Measurements from ENCODE around the gene PLA2G3. TPM values are rescaled to one million over a fixed set of nuclear protein-coding genes. Genes with fewer than 3 reads are reported as not detected.

The PLA2G3 gene
- total and polyA plus RNA-seq, 3 experiments from 2014 or later, result not detected

DNA sequence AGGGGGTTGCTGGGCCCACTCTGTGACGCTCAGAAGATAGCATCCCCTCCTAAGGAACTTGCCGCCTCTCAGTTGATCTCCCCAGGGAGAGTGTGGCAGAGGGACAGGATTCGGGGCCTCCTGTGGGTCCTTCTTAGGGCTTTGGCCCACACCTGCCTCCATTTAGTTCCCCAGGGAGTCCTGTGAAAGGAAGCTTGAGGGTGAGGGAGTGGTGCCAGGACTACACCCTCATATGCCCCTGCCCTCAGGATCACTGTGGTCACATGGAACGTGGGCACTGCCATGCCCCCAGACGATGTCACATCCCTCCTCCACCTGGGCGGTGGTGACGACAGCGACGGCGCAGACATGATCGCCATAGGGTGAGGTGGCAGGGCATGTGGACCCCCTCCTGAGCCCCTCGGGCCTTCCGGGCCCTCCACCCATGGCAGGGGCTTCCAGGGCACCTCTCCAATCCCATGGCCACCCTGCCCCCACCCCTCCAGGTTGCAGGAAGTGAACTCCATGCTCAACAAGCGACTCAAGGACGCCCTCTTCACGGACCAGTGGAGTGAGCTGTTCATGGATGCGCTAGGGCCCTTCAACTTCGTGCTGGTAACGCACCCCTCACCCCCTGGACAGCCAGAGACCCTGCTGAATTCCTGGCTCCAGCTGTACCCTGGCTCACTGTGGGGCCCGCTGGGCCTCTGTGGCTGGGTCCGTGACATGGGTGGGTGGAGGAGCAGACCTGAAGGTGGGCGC lies 14.0 kb downstream of the PLA2G3 start:
- Mint-ChIP-seq H3K27ac (peak overlapping the region in 1 of 8 donors; percentile 74), H3K36me3 (no peaks in the 10 kb centered on the region), H3K4me1 (no peaks in the 10 kb centered on the region), H3K9me3 (no peaks in the 10 kb centered on the region), H3K4me3 (no peak overlapping the region), H3K27me3 (peaks cover 4 to 13% of the 10 kb centered on the region in 2 donors)
- no peak for DNase-seq
- H3K27me3 ChIP-seq (ENCODE audit: insufficient read depth, low read length, poor library complexity, severe bottlenecking), result no peaks in the 10 kb centered on the region
- ChIA-PET CTCF (no interaction called here), POLR2A (no interaction called here)
- H3K4me1 ChIP-seq (ENCODE audit: insufficient read depth, low read length), result no peaks in the 10 kb centered on the region
- H3K27ac ChIP-seq (ENCODE audit: low read depth, low read length), result no peak overlapping the region
- no peaks in the 10 kb centered on the region for H3K36me3 ChIP-seq (ENCODE audit: insufficient read depth, low read length)
- H3K4me3 ChIP-seq (ENCODE audit: low read length), result no peak overlapping the region
- no peaks in the 10 kb centered on the region for H3K9me3 ChIP-seq (ENCODE audit: low read length)

- ChIA-PET CTCF (no interaction called here), POLR2A (no interaction called here)
- Mint-ChIP-seq H3K27me3 (peaks cover 4 to 13% of the 10 kb centered on the region in 2 donors), H3K9me3 (no peaks in the 10 kb centered on the region), H3K36me3 (no peaks in the 10 kb centered on the region), H3K4me3 (no peak overlapping the region), H3K4me1 (no peaks in the 10 kb centered on the region), H3K27ac (peak overlapping the region in 1 of 8 donors; percentile 74)
- Histone ChIP-seq H3K4me1 (ENCODE audit: insufficient read depth, low read length) (no peaks in the 10 kb centered on the region), H3K9me3 (ENCODE audit: low read length) (no peaks in the 10 kb centered on the region), H3K4me3 (ENCODE audit: low read length) (no peak overlapping the region), H3K27me3 (ENCODE audit: insufficient read depth, low read length, poor library complexity, severe bottlenecking) (no peaks in the 10 kb centered on the region), H3K36me3 (ENCODE audit: insufficient read depth, low read length) (no peaks in the 10 kb centered on the region), H3K27ac (ENCODE audit: low read depth, low read length) (no peak overlapping the region)
- no peak for DNase-seq
Measured at GRCh38 chr22:31125521-31126117, 14.7 kb downstream of the PLA2G3 start.

DNA sequence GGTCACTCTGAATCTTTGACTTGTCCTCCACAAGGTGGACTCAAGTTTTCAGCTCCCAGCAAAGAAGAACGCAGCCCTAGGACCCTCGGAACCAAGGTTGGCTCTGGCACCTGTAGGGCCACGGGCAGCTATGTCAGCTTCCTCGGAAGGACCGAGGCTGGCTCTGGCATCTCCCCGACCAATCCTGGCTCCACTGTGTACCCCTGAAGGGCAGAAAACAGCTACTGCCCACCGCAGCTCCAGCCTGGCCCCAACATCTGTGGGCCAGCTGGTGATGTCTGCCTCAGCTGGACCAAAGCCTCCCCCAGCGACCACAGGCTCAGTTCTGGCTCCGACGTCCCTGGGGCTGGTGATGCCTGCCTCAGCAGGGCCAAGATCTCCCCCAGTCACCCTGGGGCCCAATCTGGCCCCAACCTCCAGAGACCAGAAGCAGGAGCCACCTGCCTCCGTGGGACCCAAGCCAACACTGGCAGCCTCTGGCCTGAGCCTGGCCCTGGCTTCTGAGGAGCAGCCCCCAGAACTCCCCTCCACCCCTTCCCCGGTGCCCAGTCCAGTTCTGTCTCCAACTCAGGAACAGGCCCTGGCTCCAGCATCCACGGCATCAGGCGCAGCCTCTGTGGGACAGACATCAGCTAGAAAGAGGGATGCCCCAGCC lies 15.4 kb downstream of the PLA2G3 start:
- Histone ChIP-seq H3K9me3 (ENCODE audit: low read length) (no peaks in the 10 kb centered on the region), H3K36me3 (ENCODE audit: insufficient read depth, low read length) (no peaks in the 10 kb centered on the region), H3K27me3 (ENCODE audit: insufficient read depth, low read length, poor library complexity, severe bottlenecking) (no peaks in the 10 kb centered on the region), H3K27ac (ENCODE audit: low read depth, low read length) (no peak overlapping the region), H3K4me1 (ENCODE audit: insufficient read depth, low read length) (no peaks in the 10 kb centered on the region), H3K4me3 (ENCODE audit: low read length) (no peak overlapping the region)
- ChIA-PET CTCF (no interaction called here), POLR2A (no interaction called here)
- DNase-seq, result no peak
- Mint-ChIP-seq H3K27me3 (peaks cover 4 to 13% of the 10 kb centered on the region in 2 donors), H3K27ac (no peak overlapping the region), H3K36me3 (no peaks in the 10 kb centered on the region), H3K4me1 (no peaks in the 10 kb centered on the region), H3K4me3 (no peak overlapping the region), H3K9me3 (no peaks in the 10 kb centered on the region)

DNA sequence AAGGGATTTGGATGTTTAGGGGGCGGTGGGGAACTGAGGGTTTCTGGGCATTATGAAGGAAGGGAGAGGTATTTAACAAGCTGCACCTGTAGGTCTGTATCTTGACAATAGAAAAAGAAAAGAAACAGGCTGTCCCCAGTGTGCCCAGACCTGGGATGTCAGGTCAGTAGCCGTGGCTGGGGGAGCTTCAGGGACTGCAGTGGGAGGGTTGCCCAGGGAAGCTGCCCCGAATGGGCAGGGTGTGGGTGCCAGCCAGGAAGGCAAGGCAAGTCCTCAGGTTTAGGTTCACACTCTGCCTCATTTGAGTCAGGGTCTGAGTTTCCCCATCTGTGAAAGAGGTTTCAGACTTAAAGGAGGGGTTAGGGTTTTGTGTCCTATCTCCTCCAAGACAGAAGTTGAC lies 16.0 kb downstream of the PLA2G3 start:
- Mint-ChIP-seq H3K4me3 (no peak overlapping the region), H3K9me3 (no peaks in the 10 kb centered on the region), H3K4me1 (no peaks in the 10 kb centered on the region), H3K36me3 (no peaks in the 10 kb centered on the region), H3K27ac (peak overlapping the region in 1 of 8 donors; percentile 37), H3K27me3 (peaks cover 4 to 13% of the 10 kb centered on the region in 2 donors)
- no peak overlapping the region for H3K4me3 ChIP-seq (ENCODE audit: low read length)
- no peaks in the 10 kb centered on the region for H3K36me3 ChIP-seq (ENCODE audit: insufficient read depth, low read length)
- H3K27ac ChIP-seq (ENCODE audit: low read depth, low read length), result no peak overlapping the region
- no peak for DNase-seq
- H3K27me3 ChIP-seq (ENCODE audit: insufficient read depth, low read length, poor library complexity, severe bottlenecking), result no peaks in the 10 kb centered on the region
- ChIA-PET CTCF (no interaction called here), POLR2A (no interaction called here)
- no peaks in the 10 kb centered on the region for H3K9me3 ChIP-seq (ENCODE audit: low read length)
- H3K4me1 ChIP-seq (ENCODE audit: insufficient read depth, low read length), result no peaks in the 10 kb centered on the region

- Mint-ChIP-seq H3K4me1 (no peaks in the 10 kb centered on the region), H3K36me3 (no peaks in the 10 kb centered on the region), H3K27me3 (peaks cover 4 to 10% of the 10 kb centered on the region in 2 donors), H3K4me3 (no peak overlapping the region), H3K9me3 (no peaks in the 10 kb centered on the region), H3K27ac (no peak overlapping the region)
- Histone ChIP-seq H3K36me3 (ENCODE audit: insufficient read depth, low read length) (no peaks in the 10 kb centered on the region), H3K9me3 (ENCODE audit: low read length) (no peaks in the 10 kb centered on the region), H3K27me3 (ENCODE audit: insufficient read depth, low read length, poor library complexity, severe bottlenecking) (no peaks in the 10 kb centered on the region), H3K4me3 (ENCODE audit: low read length) (no peak overlapping the region), H3K27ac (ENCODE audit: low read depth, low read length) (peak overlapping the region; percentile 43), H3K4me1 (ENCODE audit: insufficient read depth, low read length) (no peaks in the 10 kb centered on the region)
- CTCF ChIA-PET, result no interaction called here
- DNase-seq, result no peak
- POLR2A ChIA-PET, result no interaction called here
Measured at GRCh38 chr22:31123292-31123602, 17.1 kb downstream of the PLA2G3 start.

GRCh38 chr22:31122532-31123291 lies 17.6 kb downstream of the PLA2G3 start, which contains the start of gene INPP5J:
TSS of gene INPP5J (plus strand) at chr22:31122966. CDS start at chr22:31123015, 49 bp downstream.
- Mint-ChIP-seq H3K9me3 (no peaks in the 10 kb centered on the region), H3K4me1 (no peaks in the 10 kb centered on the region), H3K36me3 (no peaks in the 10 kb centered on the region), H3K4me3 (no peak within 1 kb of the TSS), H3K27ac (peak within 1 kb of the TSS in 1 of 8 donors; percentile 82), H3K27me3 (peaks cover 4% of the 10 kb centered on the region in 2 donors)
- no peaks in the 10 kb centered on the region for H3K9me3 ChIP-seq (ENCODE audit: low read length)
- H3K27ac ChIP-seq (ENCODE audit: low read depth, low read length), result peak within 1 kb of the TSS; percentile 43
- H3K27me3 ChIP-seq (ENCODE audit: insufficient read depth, low read length, poor library complexity, severe bottlenecking), result no peaks in the 10 kb centered on the region
- POLR2A ChIA-PET, result no interaction called here
- no peak for DNase-seq
- no peaks in the 10 kb centered on the region for H3K36me3 ChIP-seq (ENCODE audit: insufficient read depth, low read length)
- CTCF ChIA-PET, result no interaction called here
- H3K4me3 ChIP-seq (ENCODE audit: low read length), result no peak within 1 kb of the TSS
- no peaks in the 10 kb centered on the region for H3K4me1 ChIP-seq (ENCODE audit: insufficient read depth, low read length)

DNA sequence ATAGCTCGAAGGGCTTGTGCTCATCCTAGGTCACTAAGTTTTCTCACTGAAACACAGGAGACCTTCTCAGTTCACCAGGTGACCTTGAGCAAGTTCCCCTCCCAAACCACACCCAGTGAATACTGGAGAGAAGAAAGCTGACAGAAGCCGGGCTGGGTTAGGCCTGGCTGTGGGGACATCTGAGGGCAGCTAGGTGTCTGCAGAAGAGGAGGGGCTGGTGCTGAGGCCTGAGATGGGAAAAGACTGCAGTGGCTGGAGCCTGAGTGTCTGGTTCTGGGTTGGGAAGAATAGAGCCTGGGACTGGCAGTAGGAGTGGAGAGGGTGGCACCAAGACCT lies 18.1 kb downstream of the PLA2G3 start:
- CTCF ChIA-PET, result no interaction called here

DNA sequence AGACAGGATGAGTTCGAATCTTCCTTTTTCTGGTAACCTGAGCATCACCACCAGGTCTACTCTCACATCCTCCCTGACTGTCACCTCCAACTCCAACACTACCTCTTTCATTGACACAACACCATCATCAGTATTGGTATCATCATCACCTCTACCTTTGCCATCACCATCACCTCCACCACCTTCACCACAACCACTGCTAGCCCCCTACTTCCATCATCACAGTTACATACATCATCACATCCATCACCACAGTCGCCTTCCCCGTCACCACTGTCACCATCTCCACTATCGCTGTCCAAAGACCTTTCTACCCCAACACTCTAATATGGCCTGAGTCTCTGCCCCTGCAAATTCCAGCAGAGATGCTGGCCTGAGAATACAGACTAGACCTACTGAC lies 18.9 kb downstream of the PLA2G3 start:
- H3K4me1 Mint-ChIP-seq, result no peaks in the 10 kb centered on the region
- no peak overlapping the region for H3K27ac Mint-ChIP-seq
- H3K27me3 ChIP-seq (ENCODE audit: insufficient read depth, low read length, poor library complexity, severe bottlenecking), result no peaks in the 10 kb centered on the region
- no peaks in the 10 kb centered on the region for H3K27me3 Mint-ChIP-seq
- H3K4me3 Mint-ChIP-seq, result no peak overlapping the region
- no peak for DNase-seq
- POLR2A ChIA-PET, result no interaction called here
- H3K27ac ChIP-seq (ENCODE audit: low read depth, low read length), result no peak overlapping the region
- no peak overlapping the region for H3K4me3 ChIP-seq (ENCODE audit: low read length)
- H3K9me3 ChIP-seq (ENCODE audit: low read length), result no peaks in the 10 kb centered on the region
- H3K9me3 Mint-ChIP-seq, result no peaks in the 10 kb centered on the region
- H3K36me3 Mint-ChIP-seq, result no peaks in the 10 kb centered on the region
- CTCF ChIA-PET, result interaction anchor here (1.4 kb wide), 1 partner anchor 14 kb away, joined by 3 read pairs; the partner anchor contains the start of gene SELENOM
- no peaks in the 10 kb centered on the region for H3K36me3 ChIP-seq (ENCODE audit: insufficient read depth, low read length)
- no peaks in the 10 kb centered on the region for H3K4me1 ChIP-seq (ENCODE audit: insufficient read depth, low read length)

More for the DNA sequence above, 18.1 kb downstream of the PLA2G3 start:
- Histone ChIP-seq H3K27me3 (ENCODE audit: insufficient read depth, low read length, poor library complexity, severe bottlenecking) (no peaks in the 10 kb centered on the region), H3K27ac (ENCODE audit: low read depth, low read length) (no peak overlapping the region), H3K9me3 (ENCODE audit: low read length) (no peaks in the 10 kb centered on the region), H3K4me3 (ENCODE audit: low read length) (no peak overlapping the region), H3K36me3 (ENCODE audit: insufficient read depth, low read length) (no peaks in the 10 kb centered on the region), H3K4me1 (ENCODE audit: insufficient read depth, low read length) (no peaks in the 10 kb centered on the region)
- POLR2A ChIA-PET, result no interaction called here
- Mint-ChIP-seq H3K27ac (peak overlapping the region in 1 of 8 donors; percentile 82), H3K9me3 (no peaks in the 10 kb centered on the region), H3K36me3 (no peaks in the 10 kb centered on the region), H3K4me1 (no peaks in the 10 kb centered on the region), H3K4me3 (no peak overlapping the region), H3K27me3 (peaks cover 0 to under 1% of the 10 kb centered on the region in 2 donors)
- no peak for DNase-seq

Measured in CD8-positive, alpha-beta memory T cell (primary cell).